K562 (cell line): ENCODE results near the gene PRMT3. TPM values are rescaled to one million over a fixed set of nuclear protein-coding genes. Genes with fewer than 3 reads are reported as not detected.
A peak's percentile ranks its signal among the peaks of the same experiment; 100 is the strongest.

Experiments used
- ATAC-seq: fragments of 200-7000 bp; cut with Tn5 transposase; 3 replicates; pipeline ENCODE4 v1.9.1; 2020; ENCODE audit warnings: moderate library complexity
- BruUV-seq: library from RNA; stranded (reverse); fragments of 400-500 nt; replicated peaks from 2 replicates; lab custom pipeline; 2021; lab: Mats Ljungman, UMichigan
- CTCF ChIA-PET: fragments of 300-600 bp; formaldehyde crosslinking; extraction: SDS; loops from one replicate; lab custom pipeline; 2021; ENCODE audit warnings: low intra/inter-chr PET ratio; lab: Yijun Ruan, JAX
- POLR2A ChIA-PET: fragments of 300-600, 350-650 bp; sonication (Branson Sonifier 250); formaldehyde crosslinking; extraction: SDS; loops from one replicate; lab custom pipeline; 2021; ENCODE audit warnings: antibody characterized with exemption, inconsistent platforms; lab: Yijun Ruan, JAX
- DNase-seq, 4 experiments: peaks; one replicate each; pipeline versions ENCODE4 v3.0.0 to v3.0.0-alpha.2; 2011 to 2018; ENCODE audit warnings: low spot score in 3 of 4, mixed read lengths in 3 of 4; ENCODE audit errors: extremely low read depth in 1 of 4
- FAIRE-seq: peaks from 2 replicates; lab custom pipeline; 2011; peaks lifted over from hg19 to GRCh38; lab: Jason Lieb, UNC
- H2AFZ ChIP-seq: 2 replicates; pipeline ENCODE4 v1.6.0; 2011; ENCODE audit warnings: low read depth, low read length, control low read depth, inconsistent platforms
- H3K27ac ChIP-seq: fragments of 200-600 bp; 3 replicates; pipeline ENCODE4 v1.8.0; 2011; ENCODE audit warnings: low read depth, mild to moderate bottlenecking, control low read depth, inconsistent platforms, low read length, moderate library complexity, mixed read lengths; ENCODE audit errors: extremely low read depth
- H3K27me3 ChIP-seq, 2 experiments: fragments of 300-600 bp in 1 of 2; 2 replicates in 1 of 2; 3 replicates in 1 of 2; pipeline versions ENCODE4 v1.6.0 to v1.8.0; 2011; ENCODE audit warnings: inconsistent platforms in 2 of 2, low read length in 2 of 2, mild to moderate bottlenecking in 1 of 2, mixed read lengths in 1 of 2, moderate library complexity in 1 of 2; ENCODE audit not compliant: control insufficient read depth in 2 of 2, insufficient read depth in 2 of 2
- H3K36me3 ChIP-seq: fragments of 300-600 bp; 3 replicates; pipeline ENCODE4 v1.8.0; 2011; ENCODE audit warnings: mild to moderate bottlenecking, low read length, inconsistent platforms; ENCODE audit not compliant: control insufficient read depth, insufficient read depth
- H3K4me1 ChIP-seq, 2 experiments: fragments of 200-600 bp in 1 of 2; replicated peaks in 1 of 2; 2 replicates in 1 of 2; 3 replicates in 1 of 2; pipeline versions ENCODE4 v1.5.1 to v1.8.0; 2011; ENCODE audit warnings: inconsistent platforms in 2 of 2, low read length in 2 of 2, mild to moderate bottlenecking in 1 of 2, mixed read lengths in 1 of 2, moderate library complexity in 1 of 2; ENCODE audit not compliant: control insufficient read depth in 2 of 2, insufficient read depth in 2 of 2
- H3K4me2 ChIP-seq: 2 replicates; pipeline ENCODE4 v1.6.1; 2011; ENCODE audit warnings: low read length, control low read depth, inconsistent platforms, mixed read lengths; ENCODE audit not compliant: insufficient read depth
- H3K4me3 ChIP-seq: fragments of 200-600 bp; sonication (generic), shearing (Covaris generic); 2 replicates; pipeline ENCODE4 v1.5.1; 2016; ENCODE audit warnings: control low read depth, inconsistent platforms
- H3K79me2 ChIP-seq: fragments of 200-600 bp; 3 replicates; pipeline ENCODE4 v1.8.0; 2011; ENCODE audit warnings: low read length, inconsistent platforms; ENCODE audit not compliant: control insufficient read depth, insufficient read depth
- H3K9ac ChIP-seq, 2 experiments: 2 replicates each; pipeline versions ENCODE4 v1.6.0 to v1.6.1; 2011; ENCODE audit warnings: low read depth in 2 of 2, low read length in 2 of 2, control low read depth in 1 of 2, inconsistent platforms in 1 of 2, mild to moderate bottlenecking in 1 of 2, mixed read lengths in 1 of 2; ENCODE audit not compliant: insufficient read depth in 1 of 2
- H3K9me1 ChIP-seq: one replicate; pipeline ENCODE4 v1.6.0; 2011; ENCODE audit warnings: inconsistent platforms, mild to moderate bottlenecking, low read length, moderate library complexity; ENCODE audit not compliant: control insufficient read depth, insufficient read depth
- H3K9me3 ChIP-seq: replicated peaks from 2 replicates; pipeline ENCODE4 v1.5.1; 2011; ENCODE audit warnings: low read depth, low read length, inconsistent platforms; ENCODE audit not compliant: control insufficient read depth, insufficient read depth
- H4K20me1 ChIP-seq: replicated peaks from 2 replicates; pipeline ENCODE4 v1.6.1; 2011; ENCODE audit warnings: low read length, inconsistent platforms, mixed read lengths; ENCODE audit not compliant: control insufficient read depth, insufficient read depth
- ASH1L ChIP-seq: fragments of 450-650 bp; IDR thresholded peaks from 2 replicates; pipeline ENCODE4 v1.6.1; 2018; ENCODE audit warnings: borderline replicate concordance, mild to moderate bottlenecking, low read depth; ENCODE audit not compliant: partially characterized antibody
- ATF7 ChIP-seq: fragments of 450-650 bp; IDR thresholded peaks from 2 replicates; pipeline ENCODE4 v1.7.1; 2014; ENCODE audit warnings: mild to moderate bottlenecking, moderate library complexity
- ELF1 ChIP-seq: fragments of 200-800 bp; sonication (Bioruptor generic); IDR thresholded peaks from 2 replicates; pipeline ENCODE4 v1.6.1; 2016; ENCODE audit warnings: missing genetic modification characterization, missing compliant biosample characterization
- ETV1 ChIP-seq: fragments of 450-650 bp; conservative IDR thresholded peaks from 2 replicates; pipeline ENCODE4 v1.6.1; 2016; ENCODE audit warnings: missing genetic modification characterization, control low read depth, low read depth, missing compliant biosample characterization
- FOSL1 ChIP-seq: fragments of 200-800 bp; sonication (Bioruptor generic); conservative IDR thresholded peaks from 2 replicates; pipeline ENCODE4 v1.6.1; 2016; ENCODE audit warnings: missing genetic modification characterization, missing compliant biosample characterization
- FOXA3 ChIP-seq, 2 experiments: fragments of 450-650 bp in 1 of 2; sonication (generic) in 1 of 2; formaldehyde crosslinking; IDR thresholded peaks in 1 of 2; conservative IDR thresholded peaks in 1 of 2; 2 replicates each; pipeline versions ENCODE4 v1.4.0 to v1.8.0; 2020 to 2022; ENCODE audit warnings: mild to moderate bottlenecking in 2 of 2, missing genetic modification reagents in 1 of 2
- GABPA ChIP-seq: fragments of 200-800 bp; sonication (Bioruptor generic); conservative IDR thresholded peaks from 2 replicates; pipeline ENCODE4 v1.6.1; 2016; ENCODE audit warnings: low read depth, missing genetic modification characterization, missing compliant biosample characterization
- HMBOX1 ChIP-seq: sonication (generic); IDR thresholded peaks from 2 replicates; pipeline ENCODE4 v1.6.1; 2016
- JUND ChIP-seq, 2 experiments: IDR thresholded peaks; 2 replicates in 1 of 2; 3 replicates in 1 of 2; pipeline ENCODE4 v1.6.1; 2011; ENCODE audit warnings: borderline replicate concordance in 2 of 2, low read depth in 2 of 2, low read length in 2 of 2, improper control_type of control experiment in 1 of 2, missing biosample characterization in 1 of 2, missing genetic modification characterization in 1 of 2, missing genetic modification reagents in 1 of 2
- KDM1A ChIP-seq, 2 experiments: fragments of 450-650 bp; IDR thresholded peaks; 2 replicates each; pipeline ENCODE4 v1.6.1; 2016; ENCODE audit warnings: mild to moderate bottlenecking in 2 of 2
- NFYB ChIP-seq: IDR thresholded peaks from 2 replicates; pipeline ENCODE4 v1.6.1; 2011; ENCODE audit warnings: mild to moderate bottlenecking, moderate library complexity; ENCODE audit not compliant: insufficient read length; ENCODE audit errors: extremely low read depth
- NR2C1 ChIP-seq, 2 experiments: fragments of 450-650 bp; IDR thresholded peaks; 2 replicates each; pipeline ENCODE4 v1.6.1; 2017; ENCODE audit warnings: mild to moderate bottlenecking in 2 of 2, antibody characterized with exemption in 1 of 2, inconsistent platforms in 1 of 2, missing compliant biosample characterization in 1 of 2, missing genetic modification characterization in 1 of 2
- SMARCC2 ChIP-seq: fragments of 450-650 bp; IDR thresholded peaks from 2 replicates; pipeline ENCODE4 v1.6.1; 2017; ENCODE audit warnings: antibody characterized with exemption, moderate library complexity, mild to moderate bottlenecking, low read depth
- SMC3 ChIP-seq: conservative IDR thresholded peaks from 2 replicates; pipeline ENCODE4 v1.6.1; 2011; ENCODE audit warnings: low read depth, low read length, improper control_type of control experiment; ENCODE audit not compliant: insufficient read depth
- SRSF3 ChIP-seq: fragments of 200-400 bp; formaldehyde crosslinking; IDR thresholded peaks from 2 replicates; pipeline ENCODE4 v1.6.1; 2016; ENCODE audit warnings: mild to moderate bottlenecking, low read length, moderate library complexity; ENCODE audit not compliant: insufficient read depth
- TAL1 ChIP-seq: fragments of 450-650 bp; IDR thresholded peaks from 2 replicates; pipeline ENCODE4 v1.6.1; 2016; ENCODE audit warnings: mild to moderate bottlenecking
- TCF3 ChIP-seq: sonication (generic); formaldehyde crosslinking; IDR thresholded peaks from 2 replicates; pipeline ENCODE4 v1.4.0; 2020; ENCODE audit warnings: mild to moderate bottlenecking, missing genetic modification reagents
- TCF7L2 ChIP-seq: fragments of 150-350 bp; IDR thresholded peaks from 2 replicates; pipeline ENCODE4 v1.6.1; 2016; ENCODE audit warnings: low read depth, mild to moderate bottlenecking, low read length, moderate library complexity
- TEAD4 ChIP-seq, 2 experiments: sonication (generic) in 1 of 2; formaldehyde crosslinking in 1 of 2; IDR thresholded peaks; 2 replicates each; pipeline versions ENCODE4 v1.6.1 to v1.8.0; 2012 to 2022; ENCODE audit warnings: borderline replicate concordance in 1 of 2, inconsistent platforms in 1 of 2, low read length in 1 of 2, mild to moderate bottlenecking in 1 of 2, missing genetic modification reagents in 1 of 2
- WGBS: fragments of 100-300 bp; shearing (Covaris generic); methylation state at CpG from one replicate; pipeline ENCODE4 v1.1.6; 2016; ENCODE audit warnings: low coverage, mixed read lengths; ENCODE audit not compliant: insufficient coverage; ENCODE audit errors: missing lambda C conversion rate; 5-methylcytosine and 5-hydroxymethylcytosine counted together
- in situ Hi-C: fragments of 300-500 bp; cut with MboI; formaldehyde crosslinking; loops from 4 replicates; pipeline ENCODE4 v1.15.0; 2018; ENCODE audit warnings: inconsistent platforms, mixed read lengths
- intact Hi-C: fragments of 100-400 bp; cut with micrococcal nuclease; formaldehyde crosslinking; loops from 2 replicates; pipeline ENCODE4 v1.14.2; 2022
- polyA plus RNA-seq, 8 experiments: library from polyadenylated mRNA; depleted of rRNA in 4 of 8; stranded (reverse) in 5 of 8; unstranded in 3 of 8; fragments of >200 nt; fragmentation: Nextera tagmentation in 2 of 8; fragmentation: Illumina TruSeq in 1 of 8; extraction: Ambion mirVana in 2 of 8; extraction: Trizol in 1 of 8; gene quantifications; 2 replicates each; pipeline versions ENCODE4 v1.2.1 to v1.2.3, GENCODE V29; 2011 to 2014; ENCODE audit warnings: inconsistent platforms in 1 of 8, missing spikeins in 1 of 8
- total RNA-seq, 7 experiments: library from RNA; depleted of rRNA in 6 of 7; stranded (reverse); fragments of >200 nt in 6 of 7; fragmentation: Illumina TruSeq in 2 of 7; extraction: Trizol in 2 of 7; gene quantifications; 2 replicates each; pipeline versions ENCODE4 v1.2.1 to v1.2.3, GENCODE V29; 2011 to 2021; ENCODE audit warnings: low replicate concordance in 1 of 7
- TF ChIP-seq, protein P1 (sequence below), 2 experiments: fragments of 450-650 bp; IDR thresholded peaks; 2 replicates each; pipeline ENCODE4 v1.6.1; 2016

The PRMT3 gene
- total and polyA plus RNA-seq, 9 of the 15 experiments (the other 6 are each of a cell fraction or from before 2014, with no cell fraction given): 24.0 to 62.1 (median 44.7) TPM

GRCh38 chr11:20357150-20357549 lies 30.4 kb upstream of the PRMT3 start:
- BruUV-seq: no TSS peak
- Histone ChIP-seq H4K20me1 (no peaks in the 10 kb centered on the region), H3K27ac (peak overlapping the region; percentile 28; the same call in 1 of the 3 replicates), H3K9ac (no peak overlapping the region), H3K4me2 (no peak overlapping the region; the same call in 1 of the 2 replicates), H3K9me1 (no peaks in the 10 kb centered on the region), H3K4me1 (peaks cover 0 to 29% of the 10 kb centered on the region in 2 experiments; a peak in 4 of 5 replicates), H3K9me3 (no peaks in the 10 kb centered on the region), H3K4me3 (no peak overlapping the region), H3K79me2 (no peaks in the 10 kb centered on the region), H3K36me3 (no peaks in the 10 kb centered on the region), H2AFZ (peak overlapping the region; percentile 63; the same call in 1 of the 2 replicates), H3K27me3 (no peaks in the 10 kb centered on the region)
- intact Hi-C loops (loop anchor here (5.0 kb wide), 2 partner anchors 255 to 420 kb away; no protein-coding TSS in a partner anchor), in situ Hi-C loops (loop anchor here (10.0 kb wide), 1 partner anchor 412 kb away; no protein-coding TSS in a partner anchor)
- ChIA-PET POLR2A (no interaction called here), CTCF (no interaction called here)
- DNase-seq (no peak), FAIRE-seq (no peak), ATAC-seq (peak; percentile 54)
- WGBS: 0% methylated on average over 1 of the region's 1 CpG
- TF ChIP-seq NFYB (no peak), FOXA3 (CRISPR knock-in tag; conservative IDR thresholded peaks at IDR 0.05 in 1 of 2, IDR thresholded peaks at IDR 0.05 in 1 of 2) (no peak), ATF7 (peak; percentile 63), TEAD4 (IDR thresholded peaks at IDR 0.05; ENCODE audit: low read length) (peak; percentile 46; the same call in 1 of the 2 replicates), TEAD4 (CRISPR knock-in tag; IDR thresholded peaks at IDR 0.05; ENCODE audit: borderline replicate concordance) (no peak), SMC3 (no peak), TCF7L2 (no peak), NR2C1 (IDR thresholded peaks at IDR 0.05) (no peak), NR2C1 (tag; IDR thresholded peaks at IDR 0.05) (peak; percentile 74), ETV1 (tag) (peak; percentile 59; the same call in 1 of the 2 replicates), SRSF3 (no peak), KDM1A (IDR thresholded peaks at IDR 0.05) (peak; percentile 7 to 62; a peak in 2 of 4 replicates), JUND (IDR thresholded peaks at IDR 0.05; ENCODE audit: borderline replicate concordance, low read depth, low read length) (peak; percentile 61; the same call in 1 of the 2 replicates), JUND (tag; IDR thresholded peaks at IDR 0.05; ENCODE audit: borderline replicate concordance, low read depth, low read length) (peak; percentile 37; the same call in 1 of the 3 replicates), TCF3 (CRISPR knock-in tag) (peak; percentile 57), SMARCC2 (no peak), FOSL1 (tag) (0 out of 2 replicates have a peak, but pooled peaks have one; percentile 11), ASH1L (no peak), HMBOX1 (peak; percentile 42; the same call in 1 of the 2 replicates), TAL1 (0 out of 2 replicates have a peak, but pooled peaks have one; percentile 22), GABPA (tag) (peak; percentile 62), ELF1 (peak; percentile 63)
- TF ChIP-seq, protein P1, sequence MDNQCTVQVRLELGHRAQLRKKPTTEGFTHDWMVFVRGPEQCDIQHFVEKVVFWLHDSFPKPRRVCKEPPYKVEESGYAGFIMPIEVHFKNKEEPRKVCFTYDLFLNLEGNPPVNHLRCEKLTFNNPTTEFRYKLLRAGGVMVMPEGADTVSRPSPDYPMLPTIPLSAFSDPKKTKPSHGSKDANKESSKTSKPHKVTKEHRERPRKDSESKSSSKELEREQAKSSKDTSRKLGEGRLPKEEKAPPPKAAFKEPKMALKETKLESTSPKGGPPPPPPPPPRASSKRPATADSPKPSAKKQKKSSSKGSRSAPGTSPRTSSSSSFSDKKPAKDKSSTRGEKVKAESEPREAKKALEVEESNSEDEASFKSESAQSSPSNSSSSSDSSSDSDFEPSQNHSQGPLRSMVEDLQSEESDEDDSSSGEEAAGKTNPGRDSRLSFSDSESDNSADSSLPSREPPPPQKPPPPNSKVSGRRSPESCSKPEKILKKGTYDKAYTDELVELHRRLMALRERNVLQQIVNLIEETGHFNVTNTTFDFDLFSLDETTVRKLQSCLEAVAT (IDR thresholded peaks at IDR 0.05): no peak
